Measurements from ENCODE around the gene DAPK3.

DAPK3 gene

GRCh38 chr19:3916033-3916432 lies 54.9 kb downstream of the DAPK3 start:
- no peak for TF ChIP-seq CTCF (conservative IDR thresholded peaks at IDR 0.05)
- no peak for TF ChIP-seq ZFX (IDR thresholded peaks at IDR 0.05)
- no peak overlapping the region for H3K27ac ChIP-seq

- H3K27ac ChIP-seq = no peak overlapping the region
- TF ChIP-seq CTCF (conservative IDR thresholded peaks at IDR 0.05) (no peak), ZFX (IDR thresholded peaks at IDR 0.05) (no peak)
These were observed 56.7 kb downstream of the DAPK3 start for GRCh38 chr19:3914199-3914598.

GRCh38 chr19:3910105-3910504 lies 60.8 kb downstream of the DAPK3 start:
- TF ChIP-seq CTCF (conservative IDR thresholded peaks at IDR 0.05) = no peak
- TF ChIP-seq ZFX (IDR thresholded peaks at IDR 0.05) = no peak
- no peak overlapping the region for H3K27ac ChIP-seq
